ENCODE measurements around the gene FGD5. TPM values are rescaled to one million over a fixed set of nuclear protein-coding genes. Genes with fewer than 3 reads are reported as not detected.

Gene FGD5
- total RNA-seq, 1 experiment from 2014 or later = not detected

GRCh38 chr3:14775563-14775962 is 43.2 kb upstream of the FGD5 start:
- TF ChIP-seq EZH2 (IDR thresholded peaks at IDR 0.05; ENCODE audit: borderline replicate concordance, low read depth, low read length, poor library complexity, severe bottlenecking) = no peak
- TF ChIP-seq CTCF (conservative IDR thresholded peaks at IDR 0.05; ENCODE audit: low read depth, low read length) = no peak
- ChIA-PET CTCF (no interaction called here), POLR2A (ENCODE audit: low non-redundant PET) (no interaction called here)
- Histone ChIP-seq H3K27me3 (replicated peaks; ENCODE audit: insufficient read depth, low read depth, low read length, poor library complexity) (peaks cover 4% of the 10 kb centered on the region), H3K4me3 (ENCODE audit: low read depth, low read length, poor library complexity, severe bottlenecking) (no peak overlapping the region), H3K4me1 (ENCODE audit: insufficient read depth, low read length, poor library complexity, severe bottlenecking) (no peaks in the 10 kb centered on the region), H3K27ac (ENCODE audit: low read depth, low read length, poor library complexity, severe bottlenecking) (no peak overlapping the region), H3K9me3 (ENCODE audit: low read depth, low read length, poor library complexity, severe bottlenecking) (peaks cover 6% of the 10 kb centered on the region), H3K36me3 (ENCODE audit: insufficient read depth, low read length, poor library complexity, severe bottlenecking) (no peaks in the 10 kb centered on the region)
- no peak for DNase-seq (ENCODE audit: low spot score)
- intact Hi-C loops (cut with micrococcal nuclease; ENCODE audit: unreplicated experiment) = loop anchor here (10.0 kb wide), 1 partner anchor 101 kb away; the partner anchor contains the start of gene C3orf20
- no TSS peak for BruUV-seq (replicated peaks)

- intact Hi-C loops (cut with micrococcal nuclease; ENCODE audit: unreplicated experiment) = loop anchor here (10.0 kb wide), 1 partner anchor 104 kb away; the partner anchor contains the start of gene C3orf20
- no peak overlapping the region for H3K4me3 ChIP-seq (ENCODE audit: low read depth, low read length, poor library complexity, severe bottlenecking)
- no peak for TF ChIP-seq EZH2 (IDR thresholded peaks at IDR 0.05; ENCODE audit: borderline replicate concordance, low read depth, low read length, poor library complexity, severe bottlenecking)
- peaks cover 5% of the 10 kb centered on the region for H3K27me3 ChIP-seq (replicated peaks; ENCODE audit: insufficient read depth, low read depth, low read length, poor library complexity)
- no peak for DNase-seq (ENCODE audit: low spot score)
- no peak overlapping the region for H3K27ac ChIP-seq (ENCODE audit: low read depth, low read length, poor library complexity, severe bottlenecking)
- no peaks in the 10 kb centered on the region for H3K4me1 ChIP-seq (ENCODE audit: insufficient read depth, low read length, poor library complexity, severe bottlenecking)
- ChIA-PET POLR2A (ENCODE audit: low non-redundant PET) (interaction anchor here (0.5 kb wide), 1 partner anchor 815 kb away, joined by 3 read pairs; no protein-coding TSS in a partner anchor), CTCF (no interaction called here)
- H3K36me3 ChIP-seq (ENCODE audit: insufficient read depth, low read length, poor library complexity, severe bottlenecking) = no peaks in the 10 kb centered on the region
- no TSS peak for BruUV-seq (replicated peaks)
- peaks cover 6% of the 10 kb centered on the region for H3K9me3 ChIP-seq (ENCODE audit: low read depth, low read length, poor library complexity, severe bottlenecking)
These were observed 39.6 kb upstream of the FGD5 start for GRCh38 chr3:14779069-14779685.

GRCh38 chr3:14780927-14781507 is 37.7 kb upstream of the FGD5 start:
- ChIA-PET CTCF (interaction anchor here (0.5 to 1.3 kb wide), 7 partner anchors 74 to 165 kb away, joined by 3 to 5 read pairs (median 3); partner anchors contain the start of gene CCDC174), POLR2A (ENCODE audit: low non-redundant PET) (interaction anchor here (0.6 kb wide), 1 partner anchor 1787 kb away, joined by 3 read pairs; no protein-coding TSS in a partner anchor)
- Histone ChIP-seq H3K27me3 (replicated peaks; ENCODE audit: insufficient read depth, low read depth, low read length, poor library complexity) (peaks cover 5% of the 10 kb centered on the region), H3K4me1 (ENCODE audit: insufficient read depth, low read length, poor library complexity, severe bottlenecking) (no peaks in the 10 kb centered on the region), H3K27ac (ENCODE audit: low read depth, low read length, poor library complexity, severe bottlenecking) (no peak overlapping the region), H3K4me3 (ENCODE audit: low read depth, low read length, poor library complexity, severe bottlenecking) (no peak overlapping the region), H3K36me3 (ENCODE audit: insufficient read depth, low read length, poor library complexity, severe bottlenecking) (no peaks in the 10 kb centered on the region), H3K9me3 (ENCODE audit: low read depth, low read length, poor library complexity, severe bottlenecking) (peaks cover 6% of the 10 kb centered on the region)
- DNase-seq (ENCODE audit: low spot score) = peak; percentile 46
- TF ChIP-seq EZH2 (IDR thresholded peaks at IDR 0.05; ENCODE audit: borderline replicate concordance, low read depth, low read length, poor library complexity, severe bottlenecking) (no peak), CTCF (conservative IDR thresholded peaks at IDR 0.05; ENCODE audit: low read depth, low read length) (peak; percentile 65)
- no TSS peak for BruUV-seq (replicated peaks)
- intact Hi-C loops (cut with micrococcal nuclease; ENCODE audit: unreplicated experiment) = loop anchor here (5.0 kb wide), 1 partner anchor 149 kb away; no protein-coding TSS in a partner anchor

Data from A673 (cell line).